Mammary epithelial cell (primary cell): ENCODE measurements around the gene YKT6.

Experiments used
- CTCF ChIP-seq, 2 donors: IDR thresholded peaks in 1 of 2; conservative IDR thresholded peaks in 1 of 2; 2 replicates each; pipeline ENCODE4 v1.5.1; 2011 to 2012; ENCODE audit warnings: inconsistent platforms in 2 of 2, low read length in 2 of 2, mild to moderate bottlenecking in 2 of 2, control low read depth in 1 of 2, low read depth in 1 of 2; ENCODE audit not compliant: insufficient read depth in 1 of 2; ENCODE audit errors: extremely low read depth in 1 of 2
- EZH2 ChIP-seq: IDR thresholded peaks from 2 replicates; pipeline ENCODE4 v1.6.1; 2012; ENCODE audit warnings: low read length, inconsistent platforms, borderline replicate concordance

DNA sequence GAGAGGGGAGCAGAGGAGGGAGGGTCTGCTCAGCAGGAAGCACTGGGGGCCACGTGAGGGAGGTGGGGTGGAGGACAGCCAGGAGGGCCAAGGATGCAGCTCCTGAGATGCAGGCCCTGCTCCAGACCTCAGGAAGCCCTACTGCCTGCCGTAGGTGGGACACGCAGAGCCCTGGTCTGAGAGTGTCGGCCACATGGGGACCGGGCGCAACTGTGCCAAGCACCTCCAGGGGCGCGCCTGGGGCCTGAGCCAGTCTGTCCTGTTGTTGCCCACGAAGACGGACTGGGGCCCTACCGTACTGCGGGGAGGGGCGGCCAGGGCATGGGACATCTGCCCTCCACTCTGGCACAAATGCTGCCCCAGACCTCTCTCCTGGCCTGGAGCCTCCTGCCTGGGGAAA lies 31.6 kb downstream of the YKT6 start:
- TF ChIP-seq CTCF (conservative IDR thresholded peaks at IDR 0.05 in 1 of 2, IDR thresholded peaks at IDR 0.05 in 1 of 2; ENCODE audit: extremely low read depth in 1 of 2, insufficient read depth in 1 of 2, low read depth in 1 of 2, low read length in 2 of 2) (no peak), EZH2 (no peak)
